ENCODE data around the gene RSU1.

Gene RSU1

GRCh38 chr10:16653224-16653623 lies 164.0 kb downstream of the RSU1 start:
- no peak for DNase-seq

GRCh38 chr10:16652154-16652553 lies 165.1 kb downstream of the RSU1 start:
- DNase-seq: peak; percentile 6

- DNase-seq: no peak
These were observed 167.5 kb downstream of the RSU1 start for GRCh38 chr10:16649757-16650156.

- DNase-seq: no peak
These were observed 168.9 kb downstream of the RSU1 start for GRCh38 chr10:16648366-16648765.

GRCh38 chr10:16646181-16647059 lies 170.8 kb downstream of the RSU1 start:
- peak; percentile 85 for DNase-seq

- no peak for DNase-seq
These were observed 173.1 kb downstream of the RSU1 start for GRCh38 chr10:16644146-16644545.

- no peak for DNase-seq
These were observed 173.7 kb downstream of the RSU1 start for GRCh38 chr10:16643502-16643901.

GRCh38 chr10:16640153-16640552 lies 177.1 kb downstream of the RSU1 start:
- DNase-seq: no peak

- DNase-seq: no peak
These were observed 177.8 kb downstream of the RSU1 start for GRCh38 chr10:16639471-16639870.

- no peak for DNase-seq
These were observed 184.2 kb downstream of the RSU1 start for GRCh38 chr10:16632996-16633395.

GRCh38 chr10:16626697-16627096 lies 190.5 kb downstream of the RSU1 start:
- no peak for DNase-seq

- no peak for DNase-seq
These were observed 204.3 kb downstream of the RSU1 start for GRCh38 chr10:16612981-16613355.

- DNase-seq: peak; percentile 67
These were observed 204.9 kb downstream of the RSU1 start for GRCh38 chr10:16612115-16612980.

GRCh38 chr10:16611037-16611436 lies 206.2 kb downstream of the RSU1 start:
- DNase-seq: no peak

GRCh38 chr10:16609211-16609610 lies 208.0 kb downstream of the RSU1 start:
- no peak for DNase-seq

- no peak for DNase-seq
These were observed 210.3 kb downstream of the RSU1 start for GRCh38 chr10:16606923-16607322.

GRCh38 chr10:16606421-16606820 lies 210.8 kb downstream of the RSU1 start:
- DNase-seq: no peak

GRCh38 chr10:16603308-16603707 lies 213.9 kb downstream of the RSU1 start:
- no peak for DNase-seq

- DNase-seq: no peak
These were observed 215.0 kb downstream of the RSU1 start for GRCh38 chr10:16602104-16602775.

- DNase-seq: no peak
These were observed 217.6 kb downstream of the RSU1 start for GRCh38 chr10:16599662-16600061.

- no peak for DNase-seq
These were observed 219.6 kb downstream of the RSU1 start for GRCh38 chr10:16597656-16598055.

- no peak for DNase-seq
These were observed 224.8 kb downstream of the RSU1 start for GRCh38 chr10:16592378-16592777.

GRCh38 chr10:16586358-16587138 lies 230.7 kb downstream of the RSU1 start:
- no peak for DNase-seq
